GM21381 (cell line): Measurements from ENCODE around the gene PRKAG2.

Source experiments
- ATAC-seq: cut with Tn5 transposase; IDR thresholded peaks from one replicate; pipeline ENCODE4 v1.9.1; 2021; ENCODE audit warnings: mild to moderate bottlenecking, moderate library complexity; ENCODE audit not compliant: unreplicated experiment

PRKAG2 gene

DNA sequence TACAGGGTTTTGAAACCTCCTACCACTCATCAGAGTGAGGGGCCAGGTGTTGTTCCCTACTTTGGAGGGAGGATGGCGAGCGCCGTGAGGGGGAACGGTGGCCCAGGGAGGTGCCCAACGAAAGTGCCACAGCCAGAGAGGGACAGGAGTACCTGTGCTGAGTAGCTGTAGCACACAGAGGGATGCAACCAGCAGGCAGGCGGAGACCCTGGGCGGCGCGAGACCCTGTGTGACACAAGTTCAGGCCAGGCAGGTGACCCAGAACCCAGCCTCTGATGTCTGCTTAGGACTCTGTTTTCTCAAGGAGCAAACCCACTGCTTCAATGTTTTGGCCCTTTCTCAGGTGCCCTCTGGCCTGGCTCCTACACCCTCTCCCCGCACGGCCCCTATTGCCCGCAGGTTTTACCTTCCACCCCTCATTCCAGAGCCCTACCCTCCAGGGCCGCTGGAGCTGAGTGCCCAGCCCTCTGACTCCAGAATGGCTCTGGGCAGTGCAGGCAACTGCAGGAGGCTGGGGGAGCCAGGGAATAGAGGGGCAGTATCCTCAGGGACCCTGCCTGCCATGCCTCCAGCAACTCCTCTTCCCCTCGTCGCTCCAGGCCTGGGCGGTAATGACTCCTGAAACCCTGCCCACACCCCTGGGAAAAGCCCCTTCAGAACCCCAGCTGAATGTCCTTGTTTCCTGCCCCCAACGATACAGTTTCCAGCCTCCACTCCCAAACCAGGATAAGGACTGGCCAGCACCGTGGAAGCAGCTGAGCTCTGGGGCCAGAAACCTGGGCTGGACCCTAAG is 193.1 kb downstream of the PRKAG2 start:
- ATAC-seq, result no peak

DNA sequence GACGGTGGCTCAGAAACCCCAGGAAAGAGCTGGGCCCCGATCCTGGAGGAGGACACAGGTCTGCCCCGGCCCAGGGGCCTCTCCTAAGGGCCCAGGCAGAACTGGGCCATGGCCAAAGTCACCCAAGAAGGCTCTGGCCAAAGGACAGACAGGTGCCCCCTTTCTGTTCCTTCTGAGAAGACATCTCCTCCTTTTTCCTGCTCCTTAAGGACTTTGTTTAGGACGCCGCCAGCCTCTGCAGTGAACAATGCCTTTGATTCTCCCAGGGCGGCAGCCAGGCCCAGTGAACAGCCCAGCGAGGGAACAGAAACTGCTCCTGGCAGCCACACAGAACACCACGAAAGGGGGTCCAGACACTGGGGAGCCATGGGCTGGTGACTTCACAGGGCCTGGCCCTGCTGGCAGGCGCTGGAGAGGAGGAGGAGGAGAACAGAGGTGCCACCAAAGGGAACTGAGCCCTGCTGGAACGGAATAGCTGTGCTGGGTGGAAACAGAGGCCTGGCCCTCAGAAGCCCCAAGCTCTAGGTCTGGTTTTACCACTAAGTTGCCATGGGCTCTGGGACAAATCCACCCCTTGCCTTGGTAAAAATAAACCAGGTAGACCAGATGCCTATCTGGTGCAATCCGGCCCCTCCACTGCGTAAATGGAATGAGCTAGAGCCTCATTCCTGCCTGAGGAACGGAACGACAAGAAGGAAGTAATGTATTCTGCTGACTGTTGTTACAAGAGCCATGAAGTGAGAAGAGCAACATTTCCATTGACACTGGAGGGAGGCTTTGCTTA is 193.9 kb downstream of the PRKAG2 start:
- no peak for ATAC-seq

DNA sequence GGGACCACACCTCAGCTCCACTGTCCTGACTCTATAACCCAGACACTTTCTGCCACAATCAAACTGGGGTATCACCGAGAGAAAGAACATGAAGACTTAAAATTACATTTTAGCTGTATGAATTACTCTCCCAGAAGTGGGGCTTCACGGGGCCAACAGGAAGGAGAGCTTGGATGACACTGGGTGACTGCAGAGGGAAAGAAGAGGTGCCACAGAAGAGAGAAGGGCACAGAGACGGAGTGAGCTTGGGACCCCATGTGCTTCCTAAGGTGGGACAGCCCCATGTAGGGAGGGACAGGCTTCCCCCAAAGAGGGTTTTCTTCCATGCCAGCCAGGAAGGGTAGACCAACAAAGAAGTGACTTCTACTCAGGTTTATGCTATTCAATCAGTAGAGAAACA is 195.2 kb downstream of the PRKAG2 start:
- no peak for ATAC-seq

DNA sequence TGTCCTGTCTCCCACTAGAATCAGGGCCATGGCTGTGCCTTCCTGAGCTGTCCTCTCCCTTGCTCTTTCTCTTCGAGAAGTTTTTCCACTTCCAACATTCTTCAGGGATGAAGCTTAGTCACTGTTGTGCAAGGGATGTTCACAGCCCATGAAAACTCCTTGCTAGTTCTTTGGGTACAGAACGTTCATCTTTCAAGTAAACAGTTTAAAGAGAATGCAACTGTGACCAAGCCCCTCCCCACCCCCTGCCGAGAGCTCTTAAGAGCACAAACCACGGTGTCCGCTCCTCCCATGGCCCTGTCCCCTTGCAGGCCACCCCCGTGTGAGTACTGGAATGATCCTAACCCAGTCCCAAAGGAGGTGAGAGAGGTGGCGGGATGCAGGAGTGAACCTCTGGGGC is 196.1 kb downstream of the PRKAG2 start:
- ATAC-seq, result no peak

DNA sequence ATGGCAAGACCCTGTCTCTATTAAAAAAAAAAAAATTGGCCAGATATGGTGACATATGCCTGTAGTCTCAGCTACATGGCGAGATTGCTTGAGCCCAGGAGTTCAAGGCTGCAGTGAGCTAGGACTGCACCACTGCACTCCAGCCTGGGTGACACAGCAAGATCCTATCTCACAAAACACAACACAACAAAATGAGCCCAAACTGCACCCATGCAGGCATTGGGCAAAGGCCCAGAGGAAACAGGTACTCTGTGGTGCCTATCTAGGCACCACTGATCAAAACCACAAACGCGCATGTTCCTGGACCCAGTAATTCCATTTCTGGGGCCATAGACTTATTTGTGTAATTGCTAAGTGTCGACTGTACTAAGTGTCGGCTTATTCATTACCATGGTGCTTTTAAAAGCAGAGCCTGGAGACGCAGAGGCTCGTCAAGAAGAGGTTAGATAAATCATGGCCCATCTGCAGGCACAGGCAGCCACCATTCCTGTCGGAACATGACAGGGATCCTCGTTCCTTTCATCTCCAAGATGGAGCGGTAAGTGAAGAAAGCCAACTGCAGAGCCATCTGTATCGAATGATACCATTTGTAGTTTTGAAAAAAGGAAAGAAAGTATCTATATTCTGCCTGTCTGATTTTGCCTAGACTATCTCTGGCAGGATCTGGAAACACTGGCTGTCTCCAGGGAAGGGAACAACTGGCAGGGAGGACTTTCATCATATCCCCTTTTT is 196.9 kb downstream of the PRKAG2 start:
- ATAC-seq, result no peak

DNA sequence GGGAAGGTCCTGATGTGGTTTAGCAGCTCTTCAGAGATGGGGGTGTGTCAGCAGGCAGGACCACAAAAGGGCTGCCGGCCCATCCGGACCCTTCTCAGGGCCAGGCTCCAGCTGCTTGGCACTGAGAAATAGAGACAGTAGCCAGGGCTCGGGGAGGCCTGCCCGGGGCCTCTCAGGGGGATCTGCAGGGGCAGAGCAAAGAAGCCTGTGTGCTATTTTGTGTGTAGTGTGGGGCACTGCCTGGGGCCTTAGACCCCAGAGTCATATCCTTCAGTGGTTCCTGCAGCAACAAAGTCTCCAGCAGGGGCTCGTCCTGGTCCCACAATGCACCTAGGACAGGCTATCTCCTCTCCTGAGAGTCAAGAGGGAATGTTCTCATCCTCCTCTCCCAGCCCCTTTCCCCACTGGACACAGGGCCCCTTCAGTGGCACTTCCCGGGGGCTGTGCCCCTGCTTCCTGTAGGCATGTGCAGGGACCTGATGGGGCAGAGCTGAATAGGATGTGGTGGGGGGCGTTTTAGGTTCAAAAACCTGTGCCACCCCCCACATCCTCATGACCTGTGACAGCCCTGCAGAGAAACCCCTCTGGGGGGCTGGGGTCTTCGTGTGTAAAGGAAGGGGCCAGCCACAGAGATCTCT is 197.7 kb downstream of the PRKAG2 start:
- no peak for ATAC-seq

DNA sequence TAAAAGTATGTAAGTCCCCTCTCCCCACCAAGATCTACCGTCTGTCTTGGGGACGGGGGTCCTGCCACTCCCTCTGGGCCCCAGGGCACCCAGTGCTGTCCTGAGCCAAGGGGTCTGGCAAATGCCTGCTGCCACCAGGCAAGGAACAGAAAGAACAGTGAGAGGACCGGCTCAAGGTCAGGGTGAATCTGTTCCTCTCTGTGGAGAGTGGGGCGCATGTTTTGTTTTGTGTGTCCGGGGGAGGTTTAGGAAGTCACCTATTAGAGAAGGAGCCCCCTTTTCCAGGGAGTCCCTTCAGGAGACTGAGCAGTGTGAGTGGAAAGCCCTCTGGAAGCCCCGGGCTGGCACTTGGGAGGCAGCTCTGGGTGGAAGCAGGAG is 198.7 kb downstream of the PRKAG2 start:
- ATAC-seq, result no peak

DNA sequence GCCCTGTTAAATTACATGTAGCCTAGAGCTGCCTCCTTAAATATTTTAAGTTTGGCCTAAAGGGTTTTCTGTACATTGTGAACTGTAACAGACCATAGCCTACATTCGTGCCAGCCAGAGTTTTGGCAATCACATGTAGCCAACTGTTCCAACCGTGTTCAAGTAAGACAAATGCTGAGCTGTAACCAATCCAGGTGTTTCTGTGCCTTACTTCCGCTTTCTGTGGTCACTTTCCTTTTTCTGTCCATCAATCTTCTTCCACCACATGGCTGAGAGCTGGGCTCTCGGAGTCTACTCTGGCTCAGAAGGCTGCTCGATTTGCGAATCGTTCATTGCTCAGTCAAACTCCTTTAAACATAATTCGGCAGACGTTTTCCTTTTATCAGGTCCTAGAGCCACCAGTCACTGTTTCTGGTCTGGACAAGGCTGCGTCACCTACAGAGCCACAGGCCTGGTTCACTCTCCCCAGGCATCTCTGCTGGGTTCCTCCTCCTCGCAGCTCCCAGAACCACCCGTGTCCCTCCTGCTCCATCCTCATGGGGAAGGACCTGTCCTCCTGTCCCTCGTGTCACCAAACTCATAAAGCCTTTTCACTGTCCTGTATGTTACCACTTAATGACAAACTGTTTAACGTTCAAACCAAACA is 199.2 kb downstream of the PRKAG2 start:
- no peak for ATAC-seq

DNA sequence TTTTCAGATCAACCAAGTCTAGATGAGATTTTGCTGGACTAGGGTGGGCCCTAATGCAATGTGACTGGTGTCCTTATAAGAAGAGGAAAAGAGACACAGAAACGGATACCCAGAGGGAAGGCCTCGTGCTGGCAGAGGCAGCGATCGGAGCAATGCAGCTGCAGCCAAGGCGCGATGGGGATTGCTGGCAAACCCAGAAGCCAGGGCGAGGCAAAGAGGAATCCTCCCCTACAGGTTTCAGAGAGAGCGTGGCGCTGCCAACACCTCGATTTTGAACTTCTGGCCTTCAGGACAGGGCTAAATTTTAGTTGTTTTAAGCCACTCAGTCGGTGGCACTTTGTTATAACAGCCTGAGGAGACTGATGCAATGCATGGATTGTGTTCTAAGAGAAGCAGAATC is 200.2 kb downstream of the PRKAG2 start:
- no peak for ATAC-seq

DNA sequence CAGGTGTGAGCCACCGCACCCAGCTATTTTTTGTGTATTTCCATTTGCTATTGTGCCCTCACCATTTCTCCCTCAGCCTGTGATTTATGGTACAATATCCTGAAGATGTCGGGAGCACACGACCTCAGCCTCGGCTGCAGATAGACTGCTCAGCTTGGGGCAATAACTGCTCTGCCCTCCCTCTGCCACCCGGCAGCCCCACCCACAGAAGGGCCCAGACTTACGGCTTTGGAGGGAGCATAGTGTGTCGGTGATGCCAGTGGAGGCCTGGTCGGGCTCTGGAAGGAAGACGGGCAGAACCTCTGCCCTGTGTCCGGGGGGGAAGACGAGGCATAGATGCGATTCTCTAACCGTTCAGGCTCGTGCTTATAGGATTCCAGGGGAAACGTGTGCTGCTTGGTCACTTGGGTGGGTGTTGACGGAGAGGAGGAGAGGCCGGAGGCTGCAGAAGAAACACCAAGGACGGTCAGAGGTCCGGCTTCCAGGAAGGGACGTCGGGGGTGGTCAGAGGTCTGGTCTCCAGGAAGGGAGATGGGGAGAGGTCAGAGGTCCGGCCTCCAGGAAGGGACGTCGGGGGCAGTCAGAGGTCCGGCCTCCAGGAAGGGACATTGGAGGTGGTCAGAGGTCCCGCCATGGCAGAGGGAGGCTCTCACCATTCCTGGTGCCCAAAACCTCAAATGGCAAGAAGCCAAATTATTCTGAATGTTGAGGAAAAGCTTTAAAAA is 201.6 kb downstream of the PRKAG2 start:
- ATAC-seq, result no peak

DNA sequence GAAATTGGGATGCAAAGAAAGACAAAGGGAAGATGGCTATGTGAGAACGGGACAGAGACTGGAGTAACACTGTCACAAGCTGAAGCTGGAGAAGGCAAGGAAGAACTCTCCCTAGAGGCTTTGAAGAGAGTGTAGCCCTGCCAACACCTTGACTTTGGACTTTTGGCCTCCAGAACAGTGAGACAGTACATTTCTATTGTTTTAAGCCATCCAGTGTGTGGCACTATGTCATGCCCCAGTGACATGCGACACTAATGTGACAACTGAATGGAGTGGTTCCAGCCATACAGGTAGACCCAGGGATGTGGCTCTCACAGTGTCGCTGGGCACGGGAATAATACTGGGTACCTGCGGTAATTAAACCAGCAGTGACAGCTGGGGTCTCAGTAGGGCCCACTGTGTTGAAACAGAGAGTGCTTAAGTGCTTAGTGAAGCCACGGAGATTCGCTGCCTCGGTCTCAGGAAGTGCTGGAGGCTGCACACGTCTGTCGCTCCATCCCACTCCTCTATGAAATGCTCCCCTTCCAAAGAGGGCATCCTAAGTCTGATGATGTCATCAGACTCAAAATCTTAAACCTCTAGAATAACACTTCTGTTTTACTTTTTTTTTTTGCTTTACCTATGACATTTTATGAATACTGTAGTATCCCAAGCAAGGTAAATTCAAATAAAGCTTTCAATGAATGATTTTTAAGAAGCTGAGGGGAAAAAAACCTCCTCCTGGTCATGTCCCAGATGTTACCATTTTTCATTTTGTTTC is 202.6 kb downstream of the PRKAG2 start:
- ATAC-seq, result no peak

DNA sequence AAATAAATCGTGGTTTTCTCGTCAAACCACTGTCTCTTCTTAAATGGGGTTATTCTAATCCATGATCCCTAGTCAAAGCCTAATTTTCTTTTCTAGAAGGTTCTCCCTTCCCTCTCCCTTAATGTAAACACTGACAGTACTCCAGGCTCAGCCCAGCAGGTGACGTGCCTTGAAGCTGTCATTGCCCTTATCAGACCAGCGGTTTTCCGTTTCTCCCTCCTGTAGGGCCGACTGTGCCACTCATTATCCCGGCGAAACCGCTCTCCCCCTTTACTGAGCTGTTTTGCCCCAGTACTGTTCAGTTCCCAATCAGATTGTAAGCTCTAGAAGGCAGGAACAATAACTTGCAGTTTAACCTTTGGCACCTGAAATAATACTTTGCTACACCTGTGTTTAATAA is 203.7 kb downstream of the PRKAG2 start:
- ATAC-seq, result no peak

DNA sequence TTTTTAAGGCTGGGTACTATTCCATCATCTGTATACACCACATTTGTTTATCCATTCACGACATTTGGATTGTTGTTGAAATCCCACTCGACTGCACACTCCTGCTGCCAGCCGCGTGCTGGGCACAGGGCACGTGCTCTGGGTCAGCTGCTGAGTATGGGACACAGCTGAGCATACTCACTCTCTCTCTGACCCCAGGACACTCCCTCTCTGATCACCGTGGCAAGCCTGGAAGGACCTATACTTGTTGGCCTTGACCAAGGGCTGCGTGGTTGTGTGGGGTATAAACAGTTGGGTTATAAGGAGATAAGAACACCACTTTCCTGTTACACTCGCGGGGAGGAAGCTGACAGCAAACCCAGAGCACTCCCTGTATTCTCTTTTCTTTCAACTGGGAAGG is 204.2 kb downstream of the PRKAG2 start:
- ATAC-seq, result no peak

DNA sequence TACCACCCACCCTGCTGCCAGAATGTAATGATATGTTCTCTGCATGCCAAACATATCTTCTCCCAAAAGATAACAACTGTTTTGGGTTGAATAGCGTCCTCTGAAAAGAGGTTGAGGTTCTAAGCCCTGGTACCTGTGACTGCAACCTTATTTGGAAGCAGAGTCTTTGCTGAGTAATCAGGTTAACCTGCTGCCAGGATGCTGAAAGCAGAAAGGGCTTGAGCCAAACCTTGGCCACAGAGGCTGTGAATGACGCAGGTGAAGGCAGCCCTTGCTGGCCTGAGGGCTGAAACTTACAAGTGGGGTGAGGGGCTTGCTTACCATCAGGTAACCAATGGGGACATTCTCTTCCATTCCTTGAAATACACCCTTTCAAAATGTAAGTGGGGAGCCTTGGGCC is 205.4 kb downstream of the PRKAG2 start:
- no peak for ATAC-seq

DNA sequence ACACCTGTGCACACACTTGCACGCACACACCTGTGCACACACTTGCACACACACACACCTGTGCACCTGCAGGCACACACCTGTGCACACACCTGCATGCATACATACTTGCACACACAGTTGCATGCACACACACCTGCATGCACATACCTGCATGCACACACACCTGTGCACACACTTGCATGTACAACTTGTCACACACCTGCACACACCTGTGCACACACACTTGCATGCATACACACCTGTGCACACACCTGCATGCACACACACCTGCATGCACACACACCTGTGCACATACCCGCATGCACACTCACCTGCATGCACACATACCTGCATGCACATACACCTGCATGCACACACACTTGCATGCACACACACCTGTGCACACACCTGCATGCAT is 207.2 kb downstream of the PRKAG2 start:
- no peak for ATAC-seq

DNA sequence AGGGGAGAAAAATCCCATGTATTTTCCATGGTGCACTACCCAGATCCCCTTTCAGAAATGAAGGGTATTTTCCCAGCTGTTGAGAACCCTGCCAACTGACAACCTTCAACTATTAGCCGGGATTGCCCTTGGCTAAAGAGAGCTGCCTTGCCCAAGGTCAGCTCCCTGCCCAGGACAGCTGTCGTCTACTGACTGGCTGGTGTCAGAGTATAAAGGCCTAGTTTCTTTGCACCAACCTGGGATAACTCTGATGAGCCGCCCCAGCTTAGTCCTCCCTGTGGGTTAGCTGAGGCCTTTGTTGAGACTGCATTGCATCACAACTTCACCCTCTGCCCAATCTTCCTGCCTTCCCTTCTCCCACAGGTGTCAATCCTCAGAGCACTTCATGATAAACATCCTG is 210.0 kb downstream of the PRKAG2 start:
- no peak for ATAC-seq

DNA sequence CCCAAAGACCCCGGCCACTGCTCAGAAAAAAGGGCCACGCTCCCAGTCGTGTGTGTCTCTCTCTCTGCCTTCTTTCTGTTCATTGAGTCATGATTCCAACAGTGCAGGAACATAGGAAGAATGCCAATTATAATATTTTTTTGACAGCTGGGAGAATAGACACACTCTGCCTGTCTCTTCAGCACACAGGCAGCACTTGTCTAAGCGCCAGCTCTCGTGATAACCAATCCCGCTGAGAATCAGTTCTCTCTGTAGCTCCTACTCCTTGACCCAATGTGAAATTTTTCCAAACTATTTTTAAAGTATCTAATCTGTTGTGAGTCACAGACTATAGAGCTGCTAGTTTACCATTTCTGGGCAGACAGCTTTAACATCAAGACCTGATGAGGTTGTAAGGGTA is 211.5 kb downstream of the PRKAG2 start:
- no peak for ATAC-seq

DNA sequence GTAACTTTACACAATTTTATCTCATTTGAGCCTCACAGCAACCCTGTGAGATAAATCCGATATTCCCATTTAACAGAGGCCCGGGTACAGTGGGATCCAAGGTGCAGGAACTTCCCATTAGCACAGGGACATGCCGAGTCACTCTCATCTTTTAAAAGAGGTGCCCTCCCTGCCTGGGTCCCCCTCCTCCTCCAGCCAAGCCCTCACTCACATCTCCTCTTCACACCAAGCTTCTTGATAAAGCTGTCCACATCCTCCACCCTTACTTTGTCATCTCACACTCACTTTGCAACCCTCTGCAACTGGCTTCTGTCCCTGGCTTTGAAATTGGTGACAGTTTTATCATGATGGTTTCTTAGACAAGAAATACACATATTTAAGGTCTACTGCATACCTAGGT is 212.6 kb downstream of the PRKAG2 start:
- ATAC-seq, result no peak

DNA sequence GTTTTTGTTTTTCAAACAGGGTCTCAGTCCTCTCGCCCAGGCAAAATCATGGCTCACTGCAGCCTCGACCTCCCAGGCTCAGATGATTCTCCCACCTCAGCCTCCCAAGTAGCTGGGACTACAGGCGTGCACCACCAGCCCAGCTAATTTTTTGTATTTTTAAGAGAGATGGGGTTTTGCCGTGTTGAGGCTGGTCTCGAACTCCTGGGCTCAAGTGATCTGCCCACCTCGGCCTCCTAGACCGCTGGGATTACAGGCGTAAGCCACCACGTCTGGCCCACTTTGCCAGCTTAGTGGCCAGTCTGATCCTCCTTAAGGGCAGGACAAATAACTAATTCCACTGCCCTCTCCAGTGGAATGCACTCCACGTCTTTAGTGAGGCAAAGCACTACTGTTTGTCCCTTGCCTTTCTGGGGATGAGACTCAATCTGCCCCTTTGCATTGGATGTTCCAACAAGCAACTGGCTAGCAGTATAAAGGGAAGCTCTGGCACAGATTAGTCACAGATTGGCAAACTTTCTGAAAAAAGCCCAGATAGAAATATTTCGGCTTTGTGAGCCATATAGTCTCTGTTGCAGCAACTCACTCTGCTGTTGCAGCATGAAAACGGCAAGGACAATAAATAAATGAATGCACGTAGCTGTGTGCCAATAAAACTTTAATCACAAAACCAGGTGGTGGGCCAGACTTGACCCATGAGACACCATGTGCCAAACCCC is 213.4 kb downstream of the PRKAG2 start:
- no peak for ATAC-seq
